SJSA1 (cell line): ENCODE measurements around the gene FAF1. TPM values are rescaled to one million over a fixed set of nuclear protein-coding genes. Genes with fewer than 3 reads are reported as not detected.

Source experiments
- DNase-seq, 2 experiments: peaks; one replicate each; pipeline ENCODE4 v3.0.0-alpha.2; 2015 to 2020; ENCODE audit warnings: low spot score in 2 of 2, low read depth in 1 of 2
- H3K27ac ChIP-seq: fragments of 250-450 bp; sonication (Bioruptor Pico); 2 replicates; pipeline ENCODE4 v1.5.1; 2020; ENCODE audit warnings: mild to moderate bottlenecking, moderate library complexity
- H3K27me3 ChIP-seq: fragments of 250-450 bp; sonication (Bioruptor Pico); replicated peaks from 2 replicates; pipeline ENCODE4 v1.5.1; 2020; ENCODE audit warnings: mild to moderate bottlenecking, moderate library complexity
- H3K36me3 ChIP-seq: fragments of 250-450 bp; sonication (Bioruptor Pico); 2 replicates; pipeline ENCODE4 v1.5.1; 2020; ENCODE audit warnings: mild to moderate bottlenecking
- H3K4me1 ChIP-seq: fragments of 250-450 bp; sonication (Bioruptor Pico); replicated peaks from 2 replicates; pipeline ENCODE4 v1.6.1; 2021; ENCODE audit warnings: mild to moderate bottlenecking
- H3K4me3 ChIP-seq: fragments of 250-450 bp; sonication (Bioruptor Pico); 2 replicates; pipeline ENCODE4 v1.5.1; 2020; ENCODE audit warnings: mild to moderate bottlenecking
- H3K9me3 ChIP-seq: fragments of 250-450 bp; sonication (Bioruptor Pico); replicated peaks from 2 replicates; pipeline ENCODE4 v1.5.1; 2020; ENCODE audit warnings: mild to moderate bottlenecking
- total RNA-seq: library from RNA; depleted of rRNA; stranded (reverse); fragments of >200 nt; shearing (Covaris generic); gene quantifications from 2 replicates; pipeline ENCODE4 v1.2.3, GENCODE V29; 2014

FAF1 gene
- total RNA-seq, 1 experiment from 2014 or later = 96.3 TPM

DNA sequence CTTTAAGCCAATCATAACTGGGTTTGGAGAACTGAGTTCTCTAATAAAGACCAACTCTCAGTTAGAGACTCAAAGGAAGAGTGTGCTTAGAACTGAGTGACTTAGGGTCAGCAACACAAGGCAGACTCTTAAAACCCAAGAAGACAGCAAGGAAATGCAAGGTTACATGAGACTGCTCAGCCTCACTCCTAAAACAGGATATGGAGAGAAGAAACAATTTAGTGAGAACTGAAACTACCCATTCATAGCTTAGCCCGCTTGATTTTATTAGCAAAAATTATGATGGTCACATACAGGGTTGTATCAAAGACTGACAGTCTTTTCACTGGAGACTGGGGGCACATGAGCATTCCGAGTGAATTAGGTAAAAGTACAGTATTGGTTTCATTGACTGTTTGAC lies 457.9 kb downstream of the FAF1 start:
- H3K9me3 ChIP-seq = no peaks in the 10 kb centered on the region; the same call in 1 of the 2 replicates
- no peak for DNase-seq
- H3K36me3 ChIP-seq = peaks cover 13% of the 10 kb centered on the region

DNA sequence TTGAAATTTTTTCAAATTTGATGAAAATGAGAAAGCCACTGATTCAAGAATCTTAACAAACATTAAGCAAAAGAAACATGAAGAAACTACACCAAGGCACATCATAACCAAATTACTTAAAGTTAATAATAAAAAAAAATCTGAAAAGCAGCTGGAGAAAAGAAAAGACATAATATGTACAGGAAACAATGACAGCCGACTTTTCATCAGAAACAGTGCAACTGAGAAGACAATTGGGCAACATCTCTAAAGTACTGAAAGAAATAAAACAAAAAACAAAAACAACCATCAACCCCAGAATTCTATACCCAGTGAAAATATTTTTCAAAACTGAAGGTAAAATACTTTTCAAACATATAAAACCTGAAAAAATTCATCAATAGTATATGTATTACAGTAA lies 463.1 kb downstream of the FAF1 start:
- no peaks in the 10 kb centered on the region; the same call in 1 of the 2 replicates for H3K9me3 ChIP-seq
- no peak overlapping the region for H3K27ac ChIP-seq
- no peaks in the 10 kb centered on the region for H3K27me3 ChIP-seq
- H3K4me3 ChIP-seq = no peak overlapping the region
- DNase-seq = no peak
- H3K4me1 ChIP-seq = no peaks in the 10 kb centered on the region
- H3K36me3 ChIP-seq = peaks cover 4% of the 10 kb centered on the region

More for the DNA sequence above, 457.9 kb downstream of the FAF1 start:
- H3K4me3 ChIP-seq = no peak overlapping the region
- no peaks in the 10 kb centered on the region for H3K4me1 ChIP-seq
- no peak overlapping the region for H3K27ac ChIP-seq
- no peaks in the 10 kb centered on the region for H3K27me3 ChIP-seq

DNA sequence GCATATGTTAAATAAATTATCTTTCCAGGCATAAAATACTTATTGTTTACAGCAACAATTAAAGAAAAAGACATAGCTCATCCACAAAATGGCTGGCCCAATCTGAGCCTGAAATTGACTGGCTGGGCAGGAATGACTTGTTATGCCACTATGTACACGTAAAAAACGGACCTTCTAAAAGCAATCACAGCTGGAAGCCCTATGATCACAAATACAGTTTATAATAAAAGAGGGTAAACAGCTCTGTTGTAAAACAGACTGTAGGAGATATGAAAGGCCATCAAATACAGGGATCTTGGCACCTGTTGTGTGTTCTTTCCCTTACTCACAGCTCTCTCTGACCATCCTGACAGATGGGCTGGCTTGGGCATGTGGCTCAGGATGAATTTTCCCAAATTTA lies 466.4 kb downstream of the FAF1 start:
- DNase-seq = no peak
- H3K4me3 ChIP-seq = no peak overlapping the region
- peaks cover 28% of the 10 kb centered on the region for H3K36me3 ChIP-seq
- no peaks in the 10 kb centered on the region; the same call in 1 of the 2 replicates for H3K9me3 ChIP-seq
- H3K27me3 ChIP-seq = no peaks in the 10 kb centered on the region
- H3K4me1 ChIP-seq = peaks cover 9% of the 10 kb centered on the region
- H3K27ac ChIP-seq = no peak overlapping the region

GRCh38 chr1:50492142-50492541 lies 467.9 kb downstream of the FAF1 start:
- Histone ChIP-seq H3K9me3 (no peaks in the 10 kb centered on the region; the same call in 1 of the 2 replicates), H3K4me3 (no peak overlapping the region), H3K36me3 (peaks cover 24% of the 10 kb centered on the region), H3K4me1 (peaks cover 9% of the 10 kb centered on the region), H3K27ac (no peak overlapping the region), H3K27me3 (no peaks in the 10 kb centered on the region)
- no peak for DNase-seq

GRCh38 chr1:50491142-50491541 lies 468.9 kb downstream of the FAF1 start:
- Histone ChIP-seq H3K4me1 (peaks cover 9% of the 10 kb centered on the region), H3K36me3 (peaks cover 24% of the 10 kb centered on the region), H3K27me3 (no peaks in the 10 kb centered on the region), H3K4me3 (no peak overlapping the region), H3K27ac (peak overlapping the region; percentile 38), H3K9me3 (no peaks in the 10 kb centered on the region)
- no peak for DNase-seq

- peaks cover 9% of the 10 kb centered on the region for H3K4me1 ChIP-seq
- no peak overlapping the region for H3K4me3 ChIP-seq
- H3K27ac ChIP-seq = peak overlapping the region; percentile 38
- H3K36me3 ChIP-seq = peaks cover 24% of the 10 kb centered on the region
- H3K27me3 ChIP-seq = no peaks in the 10 kb centered on the region
- peak in 1 of 2 experiments; percentile 27 for DNase-seq
- H3K9me3 ChIP-seq = no peaks in the 10 kb centered on the region
Measured at GRCh38 chr1:50490640-50491039, 469.4 kb downstream of the FAF1 start.

DNA sequence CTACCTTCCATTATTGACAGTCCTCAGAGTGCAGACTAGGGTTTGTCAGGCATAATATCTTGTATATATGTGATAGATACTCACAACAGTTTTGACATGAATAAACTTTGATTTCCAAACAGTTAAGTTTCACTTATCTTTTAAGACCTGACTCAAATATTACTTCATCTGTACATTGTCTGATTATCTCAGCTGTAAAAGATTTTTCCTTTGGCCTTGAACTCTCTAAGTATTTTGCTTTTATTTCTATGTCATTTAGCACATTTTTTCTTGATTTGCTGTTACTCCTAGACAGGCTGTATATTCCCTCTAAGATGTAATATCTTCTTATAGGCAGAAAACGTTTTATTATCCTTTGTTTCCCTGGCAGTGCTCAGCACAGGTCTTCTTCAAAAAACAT lies 471.2 kb downstream of the FAF1 start:
- peaks cover 24% of the 10 kb centered on the region for H3K36me3 ChIP-seq
- no peak overlapping the region for H3K4me3 ChIP-seq
- H3K27me3 ChIP-seq = no peaks in the 10 kb centered on the region
- H3K27ac ChIP-seq = no peak overlapping the region; the same call in 1 of the 2 replicates
- peaks cover 9% of the 10 kb centered on the region for H3K4me1 ChIP-seq
- no peak for DNase-seq
- no peaks in the 10 kb centered on the region for H3K9me3 ChIP-seq

DNA sequence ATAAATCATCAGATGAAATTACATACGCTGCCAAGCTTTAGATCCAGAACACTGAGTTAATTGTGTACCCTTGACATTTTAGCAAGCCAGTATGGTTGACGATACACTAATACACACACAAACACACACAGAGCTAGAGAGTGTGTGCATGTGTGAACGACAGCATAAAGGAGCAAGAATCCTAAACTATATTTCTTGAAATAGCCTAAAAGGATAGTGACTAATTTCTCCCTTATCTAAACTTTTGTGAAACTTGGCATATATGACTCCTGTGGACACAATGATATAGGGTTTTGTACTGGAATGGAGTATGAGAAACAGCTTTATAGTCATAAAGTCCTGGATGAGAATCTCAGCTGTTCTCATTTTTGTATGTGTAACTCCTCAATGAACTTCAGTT lies 471.7 kb downstream of the FAF1 start:
- no peak for DNase-seq
- Histone ChIP-seq H3K9me3 (no peaks in the 10 kb centered on the region), H3K27me3 (no peaks in the 10 kb centered on the region), H3K36me3 (peaks cover 24% of the 10 kb centered on the region), H3K4me1 (peaks cover 9% of the 10 kb centered on the region), H3K4me3 (no peak overlapping the region), H3K27ac (no peak overlapping the region)

DNA sequence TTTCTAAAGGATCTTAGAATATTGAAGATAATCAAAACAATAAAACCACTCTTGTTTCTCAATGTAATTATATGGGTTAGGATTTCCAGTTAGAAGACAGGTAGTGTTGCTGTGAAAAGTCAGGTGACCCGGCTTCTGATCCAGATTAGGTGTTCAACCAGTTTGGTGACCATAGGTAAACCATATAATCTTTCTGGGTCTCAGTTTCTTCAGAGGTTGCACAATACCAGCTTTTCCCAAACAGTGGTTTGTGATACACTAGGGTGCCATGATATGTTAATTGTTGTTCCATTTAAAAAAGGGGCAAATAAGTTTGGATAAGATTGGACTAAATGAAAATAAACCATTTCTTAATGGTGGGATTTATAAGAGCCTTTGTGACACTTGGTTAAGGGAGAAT lies 472.3 kb downstream of the FAF1 start:
- H3K4me3 ChIP-seq = no peak overlapping the region
- DNase-seq = no peak
- no peaks in the 10 kb centered on the region for H3K9me3 ChIP-seq
- H3K4me1 ChIP-seq = peaks cover 9% of the 10 kb centered on the region
- H3K27ac ChIP-seq = no peak overlapping the region
- peaks cover 24% of the 10 kb centered on the region for H3K36me3 ChIP-seq
- no peaks in the 10 kb centered on the region for H3K27me3 ChIP-seq

DNA sequence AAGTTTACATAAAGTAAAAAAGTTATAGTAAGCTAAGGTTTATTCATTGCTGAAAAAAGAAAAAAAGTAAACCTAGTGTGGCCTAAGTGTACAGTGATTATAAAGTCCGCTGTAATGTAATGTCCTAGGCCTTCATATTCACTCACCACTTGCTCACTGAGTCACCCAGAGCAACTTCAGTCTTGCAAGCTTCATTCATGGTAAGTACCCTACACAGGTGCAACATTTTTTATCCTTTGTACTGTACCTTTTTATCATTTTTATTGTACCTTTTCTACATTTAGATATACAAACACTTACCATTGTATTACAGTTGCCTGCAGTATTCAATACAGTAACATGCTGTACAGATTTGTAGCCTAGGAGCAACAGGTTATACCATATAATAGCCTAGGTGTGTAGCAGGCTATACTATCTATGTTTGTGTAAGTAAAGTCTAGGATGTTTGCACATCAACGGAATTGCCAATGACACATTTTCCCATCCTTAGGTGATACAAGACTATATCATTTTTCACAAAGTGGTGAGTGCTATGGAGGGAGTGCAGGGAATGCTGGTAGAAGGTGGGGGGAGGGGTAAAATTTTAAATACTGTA lies 478.8 kb downstream of the FAF1 start:
- Histone ChIP-seq H3K36me3 (no peaks in the 10 kb centered on the region; the same call in 1 of the 2 replicates), H3K9me3 (no peaks in the 10 kb centered on the region), H3K27me3 (no peaks in the 10 kb centered on the region), H3K27ac (no peak overlapping the region), H3K4me3 (no peak overlapping the region), H3K4me1 (peaks cover 7% of the 10 kb centered on the region)
- no peak for DNase-seq

DNA sequence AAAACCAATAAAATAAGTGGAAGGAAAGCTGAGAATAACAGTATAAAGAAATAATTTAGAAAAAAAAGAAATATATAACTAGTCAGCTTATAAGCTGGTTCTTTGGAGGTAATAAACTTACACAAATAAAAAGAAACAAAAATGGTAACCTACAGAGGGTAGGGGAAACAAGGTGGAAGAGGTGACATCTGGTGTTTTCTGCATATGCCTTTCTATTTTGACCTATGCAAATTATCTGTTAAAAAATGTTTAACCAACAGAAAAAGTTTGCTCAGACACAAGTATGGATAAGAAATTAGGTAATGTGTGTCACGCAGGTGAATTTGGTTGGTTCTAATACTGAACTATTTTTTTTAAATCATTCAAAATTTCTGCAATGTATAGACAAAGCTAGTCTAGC lies 483.3 kb downstream of the FAF1 start:
- Histone ChIP-seq H3K9me3 (no peaks in the 10 kb centered on the region), H3K36me3 (peaks cover 18% of the 10 kb centered on the region), H3K4me1 (peaks cover 7% of the 10 kb centered on the region), H3K27ac (no peak overlapping the region), H3K4me3 (no peak overlapping the region), H3K27me3 (no peaks in the 10 kb centered on the region)
- DNase-seq = no peak

DNA sequence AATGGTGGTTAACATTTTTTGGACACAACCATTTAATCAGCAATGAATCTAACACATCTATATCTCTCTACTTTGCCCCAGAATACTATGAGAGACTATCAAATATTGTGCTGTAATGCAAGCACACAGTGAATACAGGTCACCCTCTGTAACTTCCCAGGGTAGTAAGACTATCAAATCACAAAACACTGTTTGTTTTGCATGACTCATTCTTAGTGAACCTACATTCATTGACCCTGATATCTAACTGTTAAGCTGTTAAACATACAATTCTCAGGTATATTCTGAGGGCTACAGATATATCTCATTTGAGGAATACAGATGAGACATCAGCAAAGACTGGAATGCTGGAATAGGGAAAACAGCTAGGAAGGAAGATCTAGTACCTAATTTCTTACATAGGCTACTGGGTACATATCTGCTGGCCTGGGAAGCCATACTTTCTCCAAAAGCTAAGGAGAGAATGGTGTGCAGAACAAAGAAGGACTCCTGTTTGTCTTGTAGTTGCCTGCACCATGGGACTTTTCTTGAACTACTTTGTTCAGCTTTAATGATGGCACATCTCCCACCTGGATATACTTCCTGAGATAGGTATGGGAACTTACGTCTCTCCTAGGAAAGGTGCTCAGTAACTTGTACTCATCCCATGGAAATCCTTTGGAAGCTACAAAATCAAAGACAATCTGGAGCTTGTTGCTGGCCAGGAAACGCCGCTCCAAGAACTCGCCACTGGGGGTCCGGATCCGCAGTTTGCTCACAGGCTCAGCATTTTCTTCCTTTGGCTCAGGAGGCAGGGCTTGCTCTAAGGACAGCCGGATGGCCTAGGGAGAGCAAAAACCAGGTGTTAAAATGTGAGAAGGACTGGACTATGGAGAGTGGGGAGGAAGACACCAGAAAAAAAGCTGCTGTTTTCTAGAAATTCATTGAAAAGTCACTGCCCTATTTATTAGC lies 484.9 kb downstream of the FAF1 start:
- Histone ChIP-seq H3K4me1 (peaks cover 1% of the 10 kb centered on the region), H3K36me3 (peaks cover 18% of the 10 kb centered on the region), H3K27me3 (no peaks in the 10 kb centered on the region), H3K27ac (no peak overlapping the region), H3K4me3 (no peak overlapping the region), H3K9me3 (no peaks in the 10 kb centered on the region)
- DNase-seq = no peak

- Histone ChIP-seq H3K36me3 (peaks cover 18% of the 10 kb centered on the region), H3K27me3 (no peaks in the 10 kb centered on the region), H3K4me3 (no peak overlapping the region), H3K9me3 (no peaks in the 10 kb centered on the region), H3K27ac (no peak overlapping the region), H3K4me1 (no peaks in the 10 kb centered on the region)
- no peak for DNase-seq
Measured at GRCh38 chr1:50473513-50473912, 486.6 kb downstream of the FAF1 start.

GRCh38 chr1:50471967-50472366 lies 488.1 kb downstream of the FAF1 start:
- Histone ChIP-seq H3K27ac (no peak overlapping the region), H3K36me3 (peaks cover 18% of the 10 kb centered on the region), H3K9me3 (no peaks in the 10 kb centered on the region), H3K4me1 (no peaks in the 10 kb centered on the region), H3K27me3 (no peaks in the 10 kb centered on the region), H3K4me3 (no peak overlapping the region)
- DNase-seq = no peak
